Measurements from ENCODE around the gene MOG. TPM values are rescaled to one million over a fixed set of nuclear protein-coding genes. Genes with fewer than 3 reads are reported as not detected.
A peak's percentile ranks its signal among the peaks of the same experiment; 100 is the strongest.

The MOG gene
- total and polyA plus RNA-seq, 2 experiments from 2014 or later: 0.55 to 2.5 TPM

DNA sequence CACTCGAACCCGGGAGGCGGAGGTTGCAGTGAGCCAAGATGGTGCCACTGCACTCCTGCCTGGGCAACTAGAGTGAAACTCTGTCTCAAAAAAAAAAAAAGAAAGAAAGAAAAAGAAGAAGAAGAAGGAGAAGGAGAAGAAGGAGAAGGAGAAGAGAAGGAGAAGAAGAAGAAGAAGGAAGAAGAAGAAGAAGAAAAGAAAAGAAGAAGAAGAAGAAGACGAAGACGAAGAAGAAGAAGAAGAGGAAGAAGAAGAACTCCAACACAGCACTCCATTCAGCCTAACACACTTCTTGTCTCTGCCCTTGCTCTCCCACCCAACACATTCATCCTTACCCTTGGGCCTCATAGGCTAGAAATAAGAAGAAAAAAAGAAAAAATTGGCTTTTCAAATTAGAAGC lies 17.1 kb downstream of the MOG start (continued):
- TF ChIP-seq, protein P1, sequence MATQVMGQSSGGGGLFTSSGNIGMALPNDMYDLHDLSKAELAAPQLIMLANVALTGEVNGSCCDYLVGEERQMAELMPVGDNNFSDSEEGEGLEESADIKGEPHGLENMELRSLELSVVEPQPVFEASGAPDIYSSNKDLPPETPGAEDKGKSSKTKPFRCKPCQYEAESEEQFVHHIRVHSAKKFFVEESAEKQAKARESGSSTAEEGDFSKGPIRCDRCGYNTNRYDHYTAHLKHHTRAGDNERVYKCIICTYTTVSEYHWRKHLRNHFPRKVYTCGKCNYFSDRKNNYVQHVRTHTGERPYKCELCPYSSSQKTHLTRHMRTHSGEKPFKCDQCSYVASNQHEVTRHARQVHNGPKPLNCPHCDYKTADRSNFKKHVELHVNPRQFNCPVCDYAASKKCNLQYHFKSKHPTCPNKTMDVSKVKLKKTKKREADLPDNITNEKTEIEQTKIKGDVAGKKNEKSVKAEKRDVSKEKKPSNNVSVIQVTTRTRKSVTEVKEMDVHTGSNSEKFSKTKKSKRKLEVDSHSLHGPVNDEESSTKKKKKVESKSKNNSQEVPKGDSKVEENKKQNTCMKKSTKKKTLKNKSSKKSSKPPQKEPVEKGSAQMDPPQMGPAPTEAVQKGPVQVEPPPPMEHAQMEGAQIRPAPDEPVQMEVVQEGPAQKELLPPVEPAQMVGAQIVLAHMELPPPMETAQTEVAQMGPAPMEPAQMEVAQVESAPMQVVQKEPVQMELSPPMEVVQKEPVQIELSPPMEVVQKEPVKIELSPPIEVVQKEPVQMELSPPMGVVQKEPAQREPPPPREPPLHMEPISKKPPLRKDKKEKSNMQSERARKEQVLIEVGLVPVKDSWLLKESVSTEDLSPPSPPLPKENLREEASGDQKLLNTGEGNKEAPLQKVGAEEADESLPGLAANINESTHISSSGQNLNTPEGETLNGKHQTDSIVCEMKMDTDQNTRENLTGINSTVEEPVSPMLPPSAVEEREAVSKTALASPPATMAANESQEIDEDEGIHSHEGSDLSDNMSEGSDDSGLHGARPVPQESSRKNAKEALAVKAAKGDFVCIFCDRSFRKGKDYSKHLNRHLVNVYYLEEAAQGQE (IDR thresholded peaks at IDR 0.05; ENCODE audit: unreplicated experiment): no peak
- TF ChIP-seq ZNF331 (CRISPR knock-in tag; IDR thresholded peaks at IDR 0.05; ENCODE audit: low read depth) (no peak), ZNF114 (CRISPR knock-in tag; IDR thresholded peaks at IDR 0.05) (no peak)

DNA sequence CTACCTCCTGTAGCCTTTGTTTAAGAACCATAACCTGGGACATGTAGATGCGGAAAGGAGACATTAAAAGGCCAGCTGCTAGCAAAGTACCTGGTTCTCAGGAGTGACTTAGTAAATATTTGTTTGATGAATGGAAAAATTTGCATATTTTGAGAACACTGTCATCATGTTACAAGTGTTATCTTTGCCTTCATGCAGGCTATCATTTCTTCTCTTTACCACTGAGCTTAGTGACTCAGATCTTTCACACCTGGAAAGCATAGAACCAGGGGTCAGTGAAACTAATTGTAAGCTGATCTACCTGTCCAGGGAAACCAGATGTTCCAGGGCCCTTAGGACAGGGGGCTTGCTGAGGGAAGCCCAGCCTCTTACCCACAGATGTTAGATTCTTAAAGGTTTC lies 18.7 kb downstream of the MOG start:
- 0 out of 2 replicates have a peak, but pooled peaks cover 5% of the 10 kb centered on the region for H3F3A ChIP-seq (replicated peaks; ENCODE audit: low read depth)
- H3K9me2 ChIP-seq (ENCODE audit: insufficient read depth): peaks cover 13% of the 10 kb centered on the region
- peaks cover 8% of the 10 kb centered on the region; the same call in 1 of the 2 replicates for H3K4me1 ChIP-seq (ENCODE audit: insufficient read depth)
- H3K27me3 Mint-ChIP-seq (ENCODE audit: insufficient read depth, low read depth, poor library complexity): peaks cover 7% of the 10 kb centered on the region
- H3K4me2 ChIP-seq: no peak overlapping the region
- H3K27ac Mint-ChIP-seq: no peak overlapping the region
- peaks cover 29% of the 10 kb centered on the region for H3K4me1 Mint-ChIP-seq
- H2AFZ ChIP-seq: no peak overlapping the region
- peaks cover 6% of the 10 kb centered on the region; the same call in 1 of the 3 replicates for H3K9me3 Mint-ChIP-seq
- TF ChIP-seq, protein P2, sequence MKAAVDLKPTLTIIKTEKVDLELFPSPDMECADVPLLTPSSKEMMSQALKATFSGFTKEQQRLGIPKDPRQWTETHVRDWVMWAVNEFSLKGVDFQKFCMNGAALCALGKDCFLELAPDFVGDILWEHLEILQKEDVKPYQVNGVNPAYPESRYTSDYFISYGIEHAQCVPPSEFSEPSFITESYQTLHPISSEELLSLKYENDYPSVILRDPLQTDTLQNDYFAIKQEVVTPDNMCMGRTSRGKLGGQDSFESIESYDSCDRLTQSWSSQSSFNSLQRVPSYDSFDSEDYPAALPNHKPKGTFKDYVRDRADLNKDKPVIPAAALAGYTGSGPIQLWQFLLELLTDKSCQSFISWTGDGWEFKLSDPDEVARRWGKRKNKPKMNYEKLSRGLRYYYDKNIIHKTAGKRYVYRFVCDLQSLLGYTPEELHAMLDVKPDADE (IDR thresholded peaks at IDR 0.05): no peak
- TF ChIP-seq STAT1 (IDR thresholded peaks at IDR 0.05; ENCODE audit: unreplicated experiment) (no peak), EZH2phosphoT487 (IDR thresholded peaks at IDR 0.05; ENCODE audit: unreplicated experiment) (no peak), POLR2AphosphoS5 (IDR thresholded peaks at IDR 0.05; ENCODE audit: low read depth) (no peak), ZNF114 (CRISPR knock-in tag; IDR thresholded peaks at IDR 0.05) (no peak)
- H4K20me1 ChIP-seq (replicated peaks; ENCODE audit: insufficient read depth): no peaks in the 10 kb centered on the region
- H3K36me3 Mint-ChIP-seq (ENCODE audit: low read depth): no peaks in the 10 kb centered on the region; the same call in 1 of the 3 replicates
- no peak overlapping the region for H3K4me3 ChIP-seq
- H3K27ac ChIP-seq (ENCODE audit: low read depth): no peak overlapping the region
- H3K4me3 Mint-ChIP-seq: no peak overlapping the region
- ATAC-seq (no peak), DNase-seq (ENCODE audit: low spot score) (no peak)
- H3K79me2 ChIP-seq (replicated peaks; ENCODE audit: insufficient read depth): no peaks in the 10 kb centered on the region
- no peaks in the 10 kb centered on the region; the same call in 1 of the 2 replicates for H3K36me3 ChIP-seq (ENCODE audit: insufficient read depth)
- no peaks in the 10 kb centered on the region for H3K27me3 ChIP-seq (ENCODE audit: insufficient read depth)

DNA sequence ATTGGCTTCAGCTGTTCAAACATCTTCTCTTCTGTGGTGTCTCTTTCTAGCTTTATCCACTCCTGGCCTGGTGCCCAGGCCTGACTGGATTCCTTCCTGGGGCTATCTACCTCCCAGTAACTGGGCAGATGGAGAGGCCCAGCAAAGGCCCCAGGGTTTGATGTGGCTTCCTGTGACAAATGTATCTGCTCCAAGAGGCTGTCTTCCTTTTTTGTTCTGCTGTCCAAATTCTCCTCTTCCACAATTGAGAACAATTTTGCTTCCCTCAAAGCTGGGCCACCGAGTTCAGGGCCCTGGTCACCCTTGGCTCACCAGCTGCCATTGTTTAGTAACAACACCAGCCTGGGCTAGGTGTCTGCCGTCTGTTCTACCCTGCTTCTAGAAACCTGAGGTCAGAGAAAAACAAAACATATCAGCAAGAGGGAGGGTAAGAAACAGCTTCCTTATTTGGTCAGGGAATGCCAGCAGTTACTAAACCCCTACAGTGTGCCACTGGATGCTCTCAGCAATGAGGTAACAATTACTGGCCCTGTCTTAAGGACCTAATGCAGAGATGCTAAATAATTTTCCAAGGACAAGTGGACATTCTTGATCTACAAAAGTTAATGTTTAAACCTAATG lies 20.2 kb downstream of the MOG start:
- H3K4me3 Mint-ChIP-seq: no peak overlapping the region
- H3F3A ChIP-seq (replicated peaks; ENCODE audit: low read depth): 0 out of 2 replicates have a peak, but pooled peaks cover 5% of the 10 kb centered on the region
- no peaks in the 10 kb centered on the region for H3K79me2 ChIP-seq (replicated peaks; ENCODE audit: insufficient read depth)
- H3K4me1 Mint-ChIP-seq: peaks cover 28% of the 10 kb centered on the region
- H2AFZ ChIP-seq: no peak overlapping the region
- peak overlapping the region; percentile 88; the same call in 1 of the 2 replicates for H3K27ac Mint-ChIP-seq
- peaks cover 6% of the 10 kb centered on the region; the same call in 1 of the 3 replicates for H3K9me3 Mint-ChIP-seq
- peaks cover 13% of the 10 kb centered on the region for H3K9me2 ChIP-seq (ENCODE audit: insufficient read depth)
- ATAC-seq (peak; percentile 86), DNase-seq (ENCODE audit: low spot score) (no peak)
- H3K4me2 ChIP-seq: no peak overlapping the region
- peaks cover 8% of the 10 kb centered on the region; the same call in 1 of the 2 replicates for H3K4me1 ChIP-seq (ENCODE audit: insufficient read depth)
- H3K27me3 ChIP-seq (ENCODE audit: insufficient read depth): no peaks in the 10 kb centered on the region
- H3K36me3 Mint-ChIP-seq (ENCODE audit: low read depth): no peaks in the 10 kb centered on the region; the same call in 2 of the 3 replicates
- no peaks in the 10 kb centered on the region; the same call in 1 of the 2 replicates for H3K36me3 ChIP-seq (ENCODE audit: insufficient read depth)
- TF ChIP-seq POLR2AphosphoS5 (IDR thresholded peaks at IDR 0.05; ENCODE audit: low read depth): no peak
- no peak for TF ChIP-seq EZH2 (IDR thresholded peaks at IDR 0.05; ENCODE audit: low read depth, unreplicated experiment)
- H3K27ac ChIP-seq (ENCODE audit: low read depth): peak overlapping the region; percentile 20; the same call in 1 of the 2 replicates
- no peaks in the 10 kb centered on the region for H4K20me1 ChIP-seq (replicated peaks; ENCODE audit: insufficient read depth)
- H3K4me3 ChIP-seq: no peak overlapping the region
- peaks cover 7% of the 10 kb centered on the region for H3K27me3 Mint-ChIP-seq (ENCODE audit: insufficient read depth, low read depth, poor library complexity)
